Chondrocyte (in vitro differentiated cells): ENCODE results near the gene EIF3CL. TPM values are rescaled to one million over a fixed set of nuclear protein-coding genes. Genes with fewer than 3 reads are reported as not detected.
"Not testable (repeated sequence)": the region's sequence is repeated elsewhere in the genome, so short reads cannot be mapped to it uniquely, and the experiment has no call there.

Source experiments
- DNase-seq: peaks from one replicate; pipeline ENCODE4 v3.0.0; 2021; ENCODE audit warnings: mixed read lengths, low spot score
- H3K27ac Mint-ChIP-seq: one replicate; pipeline ENCODE4 v1.8.0; 2021; ENCODE audit warnings: mild to moderate bottlenecking, moderate library complexity, mixed read lengths; ENCODE audit not compliant: unreplicated experiment
- H3K27me3 Mint-ChIP-seq: 2 replicates; pipeline ENCODE4 v1.8.0; 2021; ENCODE audit warnings: low read depth, mixed read lengths
- H3K36me3 Mint-ChIP-seq: 2 replicates; pipeline ENCODE4 v1.8.0; 2021; ENCODE audit warnings: low read depth, mixed read lengths
- H3K4me1 Mint-ChIP-seq: 2 replicates; pipeline ENCODE4 v1.8.0; 2021; ENCODE audit warnings: low read depth, mild to moderate bottlenecking, mixed read lengths
- H3K4me3 Mint-ChIP-seq: one replicate; pipeline ENCODE4 v1.8.0; 2021; ENCODE audit warnings: mild to moderate bottlenecking, moderate library complexity, mixed read lengths; ENCODE audit not compliant: unreplicated experiment
- H3K9me3 Mint-ChIP-seq: 2 replicates; pipeline ENCODE4 v1.8.0; 2021; ENCODE audit warnings: low read depth, mixed read lengths
- microRNA-seq: library from miRNA; unstranded; fragments of <30 nt; microRNA quantifications from one replicate; pipeline ENCODE4 v1.2.0, GENCODE V29; 2020; ENCODE audit warnings: borderline number of aligned reads
- total RNA-seq: library from RNA; stranded (reverse); gene quantifications from 3 replicates; pipeline ENCODE4 v1.2.1, GENCODE V29; 2021

The EIF3CL gene
- total RNA-seq, 1 donor from 2014 or later: 102 TPM

- not testable (repeated sequence) for H3K36me3 Mint-ChIP-seq, H3K4me3 Mint-ChIP-seq, H3K27ac Mint-ChIP-seq, H3K4me1 Mint-ChIP-seq, DNase-seq, H3K9me3 Mint-ChIP-seq, H3K27me3 Mint-ChIP-seq
These were observed 66.5 kb downstream of the EIF3CL start for GRCh38 chr16:28336940-28337710.

GRCh38 chr16:28335678-28336077, 68.0 kb downstream of the EIF3CL start:
- H3K4me3 Mint-ChIP-seq, H3K9me3 Mint-ChIP-seq, DNase-seq, H3K4me1 Mint-ChIP-seq, H3K36me3 Mint-ChIP-seq, H3K27ac Mint-ChIP-seq, H3K27me3 Mint-ChIP-seq: not testable (repeated sequence)

DNA sequence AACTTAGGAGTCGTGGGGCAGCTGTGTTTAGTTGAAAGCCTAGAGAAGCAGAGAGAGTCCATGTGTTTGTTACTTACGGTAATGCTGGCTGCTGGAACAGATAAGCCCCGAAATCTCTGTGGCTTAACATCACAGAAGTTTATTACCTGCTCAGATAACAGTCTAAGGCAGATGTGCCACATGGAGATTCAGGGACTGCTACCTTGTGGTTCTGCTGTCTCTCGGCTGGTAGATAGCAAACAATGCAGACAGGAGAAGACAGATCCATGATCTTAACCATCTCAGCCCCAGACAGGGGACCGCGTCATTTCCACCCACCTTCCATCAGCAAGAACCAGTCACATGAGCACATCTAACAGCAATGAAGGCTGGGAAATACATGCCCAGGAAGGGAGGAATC, 71.0 kb downstream of the EIF3CL start:
- H3K27ac Mint-ChIP-seq, H3K4me3 Mint-ChIP-seq, H3K9me3 Mint-ChIP-seq, H3K27me3 Mint-ChIP-seq, DNase-seq, H3K4me1 Mint-ChIP-seq, H3K36me3 Mint-ChIP-seq: not testable (repeated sequence)

- not testable (repeated sequence) for H3K4me3 Mint-ChIP-seq, H3K36me3 Mint-ChIP-seq, H3K27me3 Mint-ChIP-seq, H3K27ac Mint-ChIP-seq, DNase-seq, H3K4me1 Mint-ChIP-seq, H3K9me3 Mint-ChIP-seq
These were observed 72.7 kb downstream of the EIF3CL start for GRCh38 chr16:28330981-28331380.

DNA sequence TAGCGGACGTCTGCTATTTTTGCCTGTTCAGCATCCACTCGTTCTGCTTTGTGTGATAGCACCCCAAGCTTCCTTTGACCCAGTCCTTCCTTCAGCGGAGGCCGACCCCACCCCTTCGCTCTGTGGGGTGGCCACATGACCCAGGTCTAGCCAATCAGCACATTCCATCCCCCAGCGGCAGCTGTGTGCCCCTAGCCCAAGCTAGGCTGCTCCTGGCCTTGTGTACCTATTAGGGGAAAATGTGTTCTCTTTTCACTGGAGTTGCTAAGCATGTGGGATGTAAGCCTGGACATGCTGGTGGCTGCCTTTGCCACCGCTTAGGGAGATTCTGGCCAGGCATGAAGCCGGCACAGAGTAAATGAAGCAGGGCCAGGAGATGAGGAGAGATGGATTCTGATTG, 73.4 kb downstream of the EIF3CL start:
- H3K27ac Mint-ChIP-seq, H3K36me3 Mint-ChIP-seq, H3K4me1 Mint-ChIP-seq, DNase-seq, H3K27me3 Mint-ChIP-seq, H3K4me3 Mint-ChIP-seq, H3K9me3 Mint-ChIP-seq: not testable (repeated sequence)

Small RNA genes within 50 kb of the gene (microRNA-seq; reads per million reads assigned to microRNA genes)
- gene MIR6862-1: not detected

Other genes with a start within 250 kb of the EIF3CL start
- 124 to 133 TPM (median 128 TPM) in 3 replicates for gene XPO6, start 191.9 kb downstream of the EIF3CL start, total RNA-seq
- gene SBK1, start 111.3 kb downstream of the EIF3CL start, total RNA-seq: 1.5 to 2.8 TPM (median 1.7 TPM) in 3 replicates
- gene NPIPB6, start 40.3 kb downstream of the EIF3CL start, total RNA-seq: 1.9 to 4.6 TPM (median 3.4 TPM) in 3 replicates
- 0.45 TPM in 1 of 3 replicates, not detected in the others for gene NPIPB7, start 68.5 kb upstream of the EIF3CL start, total RNA-seq
- gene CLN3, start 88.2 kb upstream of the EIF3CL start, total RNA-seq: 28.0 to 31.7 TPM (median 29.3 TPM) in 3 replicates
- gene APOBR, start 90.8 kb upstream of the EIF3CL start, total RNA-seq: 0.07 TPM in 1 of 3 replicates, not detected in the others
- not detected in 3 replicates for gene IL27, start 103.0 kb upstream of the EIF3CL start, total RNA-seq
- 39.1 to 300 TPM (median 289 TPM) in 3 replicates for gene NUPR1, start 135.1 kb upstream of the EIF3CL start, total RNA-seq
- 14.6 to 18.4 TPM (median 17.1 TPM) in 3 replicates for gene SGF29, start 150.1 kb upstream of the EIF3CL start, total RNA-seq
- not detected in 3 replicates for gene SULT1A2, start 193.2 kb upstream of the EIF3CL start, total RNA-seq
- gene SULT1A1, start 206.2 kb upstream of the EIF3CL start, total RNA-seq: 1.1 to 4.9 TPM (median 2.2 TPM) in 3 replicates
- 0.49 to 1.4 TPM in 2 of 3 replicates, not detected in the other for gene NPIPB8, start 234.2 kb upstream of the EIF3CL start, total RNA-seq